IPS DF 19.7 (cell line): Measurements from ENCODE around the gene CPSF7.
"Not testable (repeated sequence)": the region's sequence is repeated elsewhere in the genome, so short reads cannot be mapped to it uniquely, and the experiment has no call there.

Source experiments
- DNase-seq: peaks from one replicate; pipeline ENCODE4 v3.0.0-alpha.2; 2013; ENCODE audit warnings: low read depth, low spot score

Gene CPSF7, protein sequence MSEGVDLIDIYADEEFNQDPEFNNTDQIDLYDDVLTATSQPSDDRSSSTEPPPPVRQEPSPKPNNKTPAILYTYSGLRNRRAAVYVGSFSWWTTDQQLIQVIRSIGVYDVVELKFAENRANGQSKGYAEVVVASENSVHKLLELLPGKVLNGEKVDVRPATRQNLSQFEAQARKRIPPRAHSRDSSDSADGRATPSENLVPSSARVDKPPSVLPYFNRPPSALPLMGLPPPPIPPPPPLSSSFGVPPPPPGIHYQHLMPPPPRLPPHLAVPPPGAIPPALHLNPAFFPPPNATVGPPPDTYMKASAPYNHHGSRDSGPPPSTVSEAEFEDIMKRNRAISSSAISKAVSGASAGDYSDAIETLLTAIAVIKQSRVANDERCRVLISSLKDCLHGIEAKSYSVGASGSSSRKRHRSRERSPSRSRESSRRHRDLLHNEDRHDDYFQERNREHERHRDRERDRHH

DNA sequence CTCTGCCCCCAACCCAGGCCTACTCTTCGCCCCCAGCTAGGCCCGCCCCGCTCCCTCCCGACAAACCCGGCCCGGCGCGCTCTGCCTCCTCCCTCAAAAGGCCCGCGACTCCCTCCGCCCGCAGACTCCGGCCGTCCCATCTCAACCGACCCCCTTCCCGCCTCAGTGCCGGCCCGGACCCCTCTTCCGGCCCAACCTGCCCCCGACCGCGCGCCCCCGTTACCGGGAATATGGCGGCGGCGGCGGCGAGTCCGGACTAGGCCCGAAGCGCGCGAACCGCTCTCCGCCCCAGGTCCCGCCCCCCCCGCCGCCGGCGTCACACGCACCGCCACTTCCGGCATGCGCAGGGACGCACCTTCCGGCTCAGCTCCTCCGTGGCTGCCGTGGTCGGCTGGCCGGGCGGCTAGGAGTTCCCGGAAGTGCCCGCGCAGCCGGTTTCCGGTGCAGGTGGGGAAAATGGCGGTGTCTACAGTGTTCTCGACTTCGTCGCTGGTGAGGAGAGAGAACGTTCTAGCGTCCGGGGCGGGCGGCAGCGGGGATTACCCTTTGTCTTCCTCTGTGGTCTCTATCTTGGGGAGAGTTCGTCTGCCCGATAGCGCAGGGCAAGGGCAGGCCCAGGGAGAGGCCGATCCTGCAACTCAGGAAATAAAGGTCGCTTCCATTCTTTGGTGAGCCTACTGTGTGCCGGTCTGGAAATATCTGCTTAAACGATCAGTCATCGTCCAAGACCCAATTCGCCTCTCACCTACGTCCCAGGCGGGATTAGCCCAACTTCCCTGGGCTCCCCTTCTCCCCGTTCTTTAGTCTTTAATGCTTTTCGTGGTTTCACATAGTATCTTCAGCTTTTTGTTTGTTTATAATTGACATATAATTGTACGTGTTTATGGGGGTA lies at the start of gene CPSF7, which contains the start of gene SDHAF2:
Gene CPSF7 (minus strand): TSS at position 285 of the 892 bp plus-strand sequence. CDS start 740 bp downstream, outside the sequence.
Gene SDHAF2 (plus strand): TSS at position 434 of the 892 bp plus-strand sequence. CDS start 23 bp downstream, at position 457.
- DNase-seq = peak; percentile 73

DNA sequence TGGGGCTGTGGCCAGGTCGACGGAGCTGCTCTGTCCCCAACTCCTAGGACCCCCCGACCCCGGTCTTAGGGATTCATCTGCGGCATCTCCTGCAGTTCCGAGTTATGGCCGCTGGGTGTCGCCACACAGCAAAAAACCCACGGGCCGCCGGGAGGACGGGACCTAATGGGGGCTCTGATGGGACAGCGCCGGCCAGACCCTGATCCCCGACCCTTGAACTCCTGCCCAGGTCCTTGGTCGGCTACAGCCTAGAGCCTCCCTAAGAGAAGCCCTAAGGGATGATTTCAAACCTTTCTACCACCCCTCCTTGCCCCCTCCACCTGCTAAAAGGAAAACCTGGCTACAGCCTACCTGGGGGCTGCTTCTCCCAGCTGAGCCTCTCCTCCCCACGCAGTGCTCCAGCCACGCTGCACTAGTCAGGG lies 48.0 kb upstream of the CPSF7 start:
- no peak for DNase-seq

DNA sequence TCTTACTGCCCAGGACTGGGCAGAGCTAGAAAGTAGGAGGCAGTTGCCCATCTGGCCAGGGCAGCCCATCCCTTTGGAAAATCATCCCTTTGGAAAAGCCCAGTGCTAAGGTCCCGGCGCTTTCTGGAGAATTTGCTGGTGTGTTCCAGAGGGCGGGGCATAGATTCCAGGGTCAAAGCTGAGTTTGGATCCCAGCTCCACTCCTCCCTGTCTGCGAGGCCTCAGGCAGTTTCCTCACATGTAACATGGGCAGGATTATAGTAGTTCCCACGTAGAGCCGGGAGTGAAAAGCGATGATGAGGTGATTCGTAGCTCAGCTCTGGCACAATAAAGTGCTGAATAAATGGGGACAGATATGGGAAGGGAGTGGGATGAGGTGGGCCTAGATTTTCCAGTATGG lies 47.4 kb upstream of the CPSF7 start:
- DNase-seq = no peak

GRCh38 chr11:61476371-61476770 lies 46.6 kb upstream of the CPSF7 start:
- no peak for DNase-seq

DNA sequence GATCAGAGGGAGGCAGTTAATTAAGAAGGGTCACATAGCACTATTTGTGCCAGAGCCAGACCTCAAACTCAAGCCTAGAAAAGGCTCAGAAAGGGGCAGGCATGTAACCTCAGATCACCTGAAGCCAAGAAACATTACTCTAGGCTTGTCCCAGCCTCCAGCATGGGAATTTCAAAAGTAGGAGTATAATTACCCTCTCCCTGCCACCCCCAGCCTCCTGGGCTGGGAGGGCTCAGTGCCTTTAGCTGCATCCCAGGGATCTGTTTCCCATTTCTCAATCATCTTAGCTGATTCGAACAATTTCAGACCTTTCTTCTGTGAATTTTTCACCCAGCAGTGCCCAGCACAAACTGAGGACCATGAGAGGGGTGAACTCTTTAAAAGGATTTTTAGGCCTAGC lies 45.7 kb upstream of the CPSF7 start:
- no peak for DNase-seq

- no peak for DNase-seq
Observed at GRCh38 chr11:61474013-61474643, 44.4 kb upstream of the CPSF7 start.

GRCh38 chr11:61473370-61474012 lies 43.7 kb upstream of the CPSF7 start:
- no peak for DNase-seq

- DNase-seq = no peak
Observed at GRCh38 chr11:61472868-61473267, 43.1 kb upstream of the CPSF7 start.

DNA sequence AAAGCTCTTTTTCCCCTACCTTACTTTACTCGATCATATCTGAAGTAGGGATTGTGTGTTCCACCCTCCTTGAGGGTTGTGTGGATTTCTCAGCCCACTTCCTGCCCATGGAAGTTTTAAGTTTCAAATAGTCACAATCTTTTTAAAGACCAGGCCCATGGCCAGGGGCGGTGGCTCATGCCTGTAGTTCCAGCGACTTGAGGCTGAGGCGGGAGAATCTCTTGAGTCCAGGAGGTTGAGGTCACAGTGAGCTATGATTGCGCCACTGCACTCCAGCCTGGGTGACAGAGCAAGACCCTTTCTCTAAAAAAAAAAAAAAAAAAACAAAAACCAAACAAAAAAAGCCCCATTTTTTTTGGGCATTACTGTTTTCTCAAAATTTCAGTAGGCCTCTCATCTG lies 42.5 kb upstream of the CPSF7 start:
- no peak for DNase-seq

DNA sequence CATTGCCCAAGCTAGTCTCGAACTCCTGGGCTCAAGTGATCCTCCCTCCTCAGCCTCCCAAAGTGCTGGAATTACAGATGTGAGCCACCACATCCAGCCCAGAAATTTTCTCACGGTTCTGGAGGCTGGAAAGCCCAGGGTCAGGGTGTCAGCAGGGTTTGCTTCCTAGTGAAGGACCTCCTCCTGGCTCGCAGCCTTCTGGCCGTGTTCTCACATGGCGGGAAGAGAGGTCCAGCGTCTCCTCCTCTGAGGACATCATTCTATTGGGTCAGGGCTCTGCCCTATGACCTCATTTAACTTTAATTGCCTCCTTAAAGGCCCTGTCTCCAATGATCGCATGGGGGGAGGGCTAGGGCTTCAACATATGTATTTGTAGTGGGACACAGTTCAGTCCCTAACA lies 38.2 kb upstream of the CPSF7 start:
- no peak for DNase-seq

DNA sequence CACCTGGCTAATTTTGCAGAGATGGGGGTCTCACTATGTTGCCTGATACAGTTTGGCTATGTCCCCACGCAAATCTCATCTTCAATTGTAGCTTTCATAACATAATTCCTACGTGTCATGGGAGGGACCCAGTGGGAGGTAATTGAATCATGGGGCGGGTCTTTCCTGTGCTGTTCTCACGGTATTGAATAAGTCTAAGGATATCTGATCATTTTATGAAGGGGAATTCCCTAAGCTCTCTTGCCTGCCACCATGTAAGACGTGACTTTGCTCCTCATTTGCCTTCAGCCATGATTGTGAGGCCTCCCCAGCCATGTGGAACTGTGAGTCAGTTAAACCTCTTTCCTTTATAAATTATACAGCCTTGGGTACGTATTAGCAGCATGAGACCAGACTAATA lies 37.8 kb upstream of the CPSF7 start:
- not testable (repeated sequence) for DNase-seq

- DNase-seq = no peak
Observed at GRCh38 chr11:61460986-61461385, 31.2 kb upstream of the CPSF7 start.

DNA sequence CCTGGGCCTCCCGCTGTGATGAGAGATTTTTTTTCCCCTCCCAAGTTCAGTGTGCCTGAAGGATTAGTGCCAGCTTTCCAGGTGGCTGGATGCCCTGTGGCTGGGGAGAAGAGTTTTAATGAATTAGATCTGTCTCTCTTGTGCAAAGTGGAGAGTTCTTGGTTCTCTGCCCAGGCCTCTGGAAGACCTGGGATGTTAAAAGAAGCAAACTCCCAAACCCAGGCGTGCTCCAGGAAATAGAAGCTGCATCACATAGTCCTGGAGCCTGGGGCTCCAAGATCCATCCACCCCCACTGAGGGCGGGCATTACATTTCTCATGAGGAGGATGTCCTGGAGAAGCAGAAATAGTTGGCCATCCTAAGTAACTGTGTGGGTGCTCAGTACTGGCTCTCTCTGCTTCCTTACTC lies 30.7 kb upstream of the CPSF7 start:
- no peak for DNase-seq

DNA sequence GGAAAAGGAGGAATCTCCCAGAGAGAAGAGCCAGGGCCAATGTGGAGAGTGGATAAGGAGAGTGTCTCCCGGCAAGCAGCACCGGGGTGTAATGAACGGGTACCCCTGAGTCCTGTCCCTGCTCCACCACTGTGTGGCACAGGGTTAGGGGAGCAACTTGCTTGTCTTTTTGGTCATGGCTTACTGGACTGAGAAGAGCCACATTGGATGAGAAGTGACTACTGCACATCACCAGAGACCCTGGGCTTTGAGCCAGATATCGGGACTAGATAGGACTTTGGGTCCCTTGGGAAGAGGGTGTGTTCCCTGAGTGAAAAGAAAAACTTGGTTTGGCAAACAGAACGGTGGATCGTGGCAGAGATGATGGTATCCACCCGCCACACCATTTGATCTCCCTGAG lies 24.7 kb upstream of the CPSF7 start:
- no peak for DNase-seq

DNA sequence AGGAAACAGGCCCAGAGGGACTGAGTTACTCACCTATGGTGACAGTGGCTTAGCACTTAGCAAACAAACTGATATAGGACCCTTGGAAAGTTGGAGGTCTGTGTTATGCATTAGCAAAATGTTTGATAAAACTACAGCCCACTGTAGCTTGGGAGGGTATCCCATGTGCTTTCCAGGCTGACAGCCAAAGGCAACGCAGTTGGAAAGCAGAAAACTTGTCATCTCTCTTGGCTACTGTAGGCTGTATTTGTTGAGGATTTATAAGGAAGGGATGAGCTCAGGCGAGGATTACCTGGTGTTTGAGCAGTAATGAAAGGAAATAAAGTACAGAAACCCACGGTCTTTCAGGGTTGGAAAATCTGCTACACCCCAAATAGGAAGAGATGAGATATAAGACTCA lies 23.9 kb upstream of the CPSF7 start:
- no peak for DNase-seq

- DNase-seq = no peak
Observed at GRCh38 chr11:61452825-61453224, 23.1 kb upstream of the CPSF7 start.

DNA sequence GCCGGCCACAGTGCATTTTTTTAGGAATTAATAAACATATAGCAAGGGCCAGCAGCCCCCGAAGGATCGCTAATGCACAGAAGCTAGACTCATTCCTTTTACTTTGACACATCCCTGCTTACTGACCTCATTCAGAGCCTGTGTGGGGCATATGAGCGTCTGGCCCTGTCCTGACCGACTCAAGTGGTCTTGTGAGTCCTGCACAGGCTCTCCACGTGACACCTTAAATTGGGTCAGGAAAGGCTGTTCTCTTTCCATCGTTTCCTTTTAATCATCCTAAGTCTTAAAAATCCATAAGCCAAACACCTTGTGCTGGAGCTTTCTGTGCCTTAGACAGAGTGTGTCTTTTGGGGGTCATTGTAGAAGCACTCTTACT lies 18.8 kb upstream of the CPSF7 start:
- no peak for DNase-seq

- no peak for DNase-seq
Observed at GRCh38 chr11:61447601-61448551, 18.1 kb upstream of the CPSF7 start.

DNA sequence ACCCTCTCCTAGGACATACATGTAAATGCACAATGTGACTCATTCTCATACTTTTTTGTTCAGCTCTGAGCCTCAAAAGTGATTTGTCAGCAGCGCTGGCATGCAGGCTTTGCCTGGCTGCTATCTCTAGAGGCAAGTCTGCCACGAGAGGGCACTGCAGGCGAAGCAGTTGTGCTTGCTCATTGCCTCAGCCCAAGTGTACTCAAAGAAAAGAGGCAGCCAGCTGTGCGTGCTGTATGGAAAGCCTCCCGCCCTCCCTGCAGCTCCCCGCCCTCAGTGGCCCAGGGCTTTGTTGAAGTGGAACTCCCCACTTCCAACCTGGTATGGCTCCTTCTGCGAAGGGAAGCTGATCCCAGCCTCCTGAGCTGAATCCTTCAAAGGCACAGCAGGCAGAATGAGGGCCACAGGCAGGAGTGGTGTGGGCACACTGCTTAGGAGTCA lies 16.5 kb upstream of the CPSF7 start:
- peak; percentile 64 for DNase-seq

DNA sequence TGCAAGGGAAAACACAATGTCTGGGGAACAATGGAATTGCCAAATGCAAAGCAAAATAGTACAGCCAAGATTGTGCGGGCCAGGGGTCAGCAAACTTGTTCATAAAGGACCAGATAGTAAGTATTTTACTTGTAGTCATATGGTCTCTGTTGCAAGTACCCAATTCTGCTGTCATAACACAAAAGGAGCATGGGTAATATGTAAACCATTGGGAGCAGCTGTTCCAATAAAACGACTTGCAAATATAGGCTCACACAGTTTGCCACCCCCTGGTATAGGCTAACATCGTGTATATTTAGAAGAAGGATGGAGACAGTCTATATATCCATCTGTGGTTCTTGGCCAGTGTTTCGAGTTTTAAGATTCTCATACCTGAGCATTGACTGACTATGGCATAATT lies 15.7 kb upstream of the CPSF7 start:
- DNase-seq = no peak
